Measurements from ENCODE around the gene C5orf47.

DNA sequence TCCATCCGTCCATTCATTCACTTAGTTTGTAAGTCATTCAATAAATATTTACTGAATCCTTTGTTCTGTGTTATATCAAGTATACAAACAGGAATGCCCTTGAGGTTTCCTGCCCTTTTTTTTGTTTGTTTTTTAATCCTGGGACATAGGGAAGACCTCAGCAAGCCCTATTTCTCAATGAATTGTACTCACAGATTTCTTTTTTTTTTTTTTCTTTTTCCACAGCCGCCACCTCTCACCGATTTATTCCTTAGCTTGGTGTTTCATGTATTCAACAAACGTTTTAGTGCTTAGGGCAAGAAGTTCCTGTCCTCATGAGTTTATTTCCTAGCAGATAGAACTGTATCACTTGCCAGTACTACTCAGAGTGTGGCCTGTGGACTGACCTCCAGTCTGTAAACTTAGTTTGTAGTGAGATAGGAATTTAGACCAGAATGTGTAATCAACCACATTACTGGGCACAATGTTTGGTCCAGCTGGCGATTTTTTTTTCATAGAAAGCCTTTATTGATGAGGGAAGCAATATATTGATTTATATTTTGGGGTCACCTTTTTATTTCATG, 35.4 kb upstream of the C5orf47 start:
- TF ChIP-seq, protein P1, sequence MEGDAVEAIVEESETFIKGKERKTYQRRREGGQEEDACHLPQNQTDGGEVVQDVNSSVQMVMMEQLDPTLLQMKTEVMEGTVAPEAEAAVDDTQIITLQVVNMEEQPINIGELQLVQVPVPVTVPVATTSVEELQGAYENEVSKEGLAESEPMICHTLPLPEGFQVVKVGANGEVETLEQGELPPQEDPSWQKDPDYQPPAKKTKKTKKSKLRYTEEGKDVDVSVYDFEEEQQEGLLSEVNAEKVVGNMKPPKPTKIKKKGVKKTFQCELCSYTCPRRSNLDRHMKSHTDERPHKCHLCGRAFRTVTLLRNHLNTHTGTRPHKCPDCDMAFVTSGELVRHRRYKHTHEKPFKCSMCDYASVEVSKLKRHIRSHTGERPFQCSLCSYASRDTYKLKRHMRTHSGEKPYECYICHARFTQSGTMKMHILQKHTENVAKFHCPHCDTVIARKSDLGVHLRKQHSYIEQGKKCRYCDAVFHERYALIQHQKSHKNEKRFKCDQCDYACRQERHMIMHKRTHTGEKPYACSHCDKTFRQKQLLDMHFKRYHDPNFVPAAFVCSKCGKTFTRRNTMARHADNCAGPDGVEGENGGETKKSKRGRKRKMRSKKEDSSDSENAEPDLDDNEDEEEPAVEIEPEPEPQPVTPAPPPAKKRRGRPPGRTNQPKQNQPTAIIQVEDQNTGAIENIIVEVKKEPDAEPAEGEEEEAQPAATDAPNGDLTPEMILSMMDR (IDR thresholded peaks at IDR 0.05) = no peak
- no peak for TF ChIP-seq EZH2phosphoT487 (IDR thresholded peaks at IDR 0.05)
